GM23248 (cell line): ENCODE measurements around the gene MKS1.

ENCODE experiments used
- EZH2 ChIP-seq: fragments of 200-600 bp; sonication (generic); IDR thresholded peaks from 2 replicates; pipeline ENCODE4 v1.6.1; 2018; ENCODE audit warnings: antibody characterized with exemption, mild to moderate bottlenecking; ENCODE audit not compliant: insufficient read depth, poor library complexity, severe bottlenecking
- EZH2phosphoT487 ChIP-seq: fragments of 200-600 bp; sonication (generic); IDR thresholded peaks from 2 replicates; pipeline ENCODE4 v1.6.1; 2018; ENCODE audit warnings: antibody characterized with exemption, moderate library complexity, mild to moderate bottlenecking, low read depth; ENCODE audit not compliant: insufficient read depth

- no peak for TF ChIP-seq EZH2
- TF ChIP-seq EZH2phosphoT487: no peak
Measured at GRCh38 chr17:58244963-58245362, 25.9 kb upstream of the MKS1 start.
